Duodenal mucosa (tissue), 2 donors: ENCODE results near the gene DACT2.
A peak's percentile ranks its signal among the peaks of the same experiment; 100 is the strongest.
"Not testable (repeated sequence)": the region's sequence is repeated elsewhere in the genome, so short reads cannot be mapped to it uniquely, and the experiment has no call there.

Experiments
- H3K27ac ChIP-seq: one replicate; pipeline ENCODE4 v1.7.0; 2013; ENCODE audit warnings: low read depth, low read length
- H3K27me3 ChIP-seq, 2 donors: one replicate each; pipeline ENCODE4 v1.7.0; 2013; ENCODE audit warnings: low read length in 2 of 2, control low read depth in 1 of 2; ENCODE audit not compliant: insufficient read depth in 2 of 2, control insufficient read depth in 1 of 2
- H3K36me3 ChIP-seq, 2 donors: one replicate each; pipeline ENCODE4 v1.7.0; 2013; ENCODE audit warnings: low read length in 2 of 2, control low read depth in 1 of 2; ENCODE audit not compliant: insufficient read depth in 2 of 2, control insufficient read depth in 1 of 2
- H3K4me1 ChIP-seq, 2 donors: one replicate each; pipeline ENCODE4 v1.7.0; 2013; ENCODE audit warnings: low read length in 2 of 2, control low read depth in 1 of 2; ENCODE audit not compliant: insufficient read depth in 2 of 2, control insufficient read depth in 1 of 2
- H3K4me3 ChIP-seq, 2 donors: one replicate each; pipeline ENCODE4 v1.7.0; 2013; ENCODE audit warnings: low read length in 2 of 2, low read depth in 1 of 2
- H3K9ac ChIP-seq, 2 donors: one replicate each; pipeline ENCODE4 v1.7.0; 2013; ENCODE audit warnings: low read length in 2 of 2, low read depth in 1 of 2
- H3K9me3 ChIP-seq, 2 donors: one replicate each; pipeline ENCODE4 v1.7.0; 2013; ENCODE audit warnings: low read length in 2 of 2, control low read depth in 1 of 2; ENCODE audit not compliant: control insufficient read depth in 1 of 2

DACT2 gene

GRCh38 chr6:168275168-168275567, 44.4 kb downstream of the DACT2 start:
- no peaks in the 10 kb centered on the region for H3K27me3 ChIP-seq
- H3K4me1 ChIP-seq = peaks cover 17 to 21% of the 10 kb centered on the region in 2 donors
- H3K9ac ChIP-seq = no peak overlapping the region
- no peaks in the 10 kb centered on the region for H3K36me3 ChIP-seq
- no peak overlapping the region for H3K27ac ChIP-seq
- no peak overlapping the region for H3K4me3 ChIP-seq
- no peaks in the 10 kb centered on the region for H3K9me3 ChIP-seq

- Histone ChIP-seq H3K4me3 (peak overlapping the region; percentile 55 to 56), H3K4me1 (peaks cover 17 to 21% of the 10 kb centered on the region in 2 donors), H3K27me3 (no peaks in the 10 kb centered on the region), H3K9me3 (no peaks in the 10 kb centered on the region), H3K36me3 (no peaks in the 10 kb centered on the region), H3K27ac (peak overlapping the region; percentile 74), H3K9ac (peak overlapping the region; percentile 30 to 44)
Observed at GRCh38 chr6:168274037-168274952, 45.3 kb downstream of the DACT2 start.

- Histone ChIP-seq H3K27ac (peak overlapping the region; percentile 74), H3K4me3 (peak overlapping the region; percentile 42 to 55), H3K36me3 (no peaks in the 10 kb centered on the region), H3K9me3 (no peaks in the 10 kb centered on the region), H3K4me1 (peaks cover 17 to 21% of the 10 kb centered on the region in 2 donors), H3K27me3 (no peaks in the 10 kb centered on the region), H3K9ac (peak overlapping the region in 1 of 2 donors; percentile 15)
Observed at GRCh38 chr6:168273441-168274036, 46.0 kb downstream of the DACT2 start.

- Histone ChIP-seq H3K27me3 (no peaks in the 10 kb centered on the region), H3K9ac (no peak overlapping the region), H3K4me1 (peaks cover 17 to 21% of the 10 kb centered on the region in 2 donors), H3K27ac (no peak overlapping the region), H3K36me3 (no peaks in the 10 kb centered on the region), H3K4me3 (no peak overlapping the region), H3K9me3 (no peaks in the 10 kb centered on the region)
Observed at GRCh38 chr6:168272415-168273325, 46.9 kb downstream of the DACT2 start.

GRCh38 chr6:168270274-168271172, 49.1 kb downstream of the DACT2 start:
- peaks cover 17 to 21% of the 10 kb centered on the region in 2 donors for H3K4me1 ChIP-seq
- H3K27ac ChIP-seq = no peak overlapping the region
- H3K9ac ChIP-seq = no peak overlapping the region
- H3K4me3 ChIP-seq = no peak overlapping the region
- no peaks in the 10 kb centered on the region for H3K27me3 ChIP-seq
- H3K9me3 ChIP-seq = no peaks in the 10 kb centered on the region
- no peaks in the 10 kb centered on the region for H3K36me3 ChIP-seq

GRCh38 chr6:168269455-168270243, 49.9 kb downstream of the DACT2 start:
- H3K9ac ChIP-seq = no peak overlapping the region
- H3K27ac ChIP-seq = no peak overlapping the region
- no peaks in the 10 kb centered on the region for H3K9me3 ChIP-seq
- no peaks in the 10 kb centered on the region for H3K36me3 ChIP-seq
- no peaks in the 10 kb centered on the region for H3K27me3 ChIP-seq
- H3K4me3 ChIP-seq = no peak overlapping the region
- H3K4me1 ChIP-seq = peaks cover 16 to 20% of the 10 kb centered on the region in 2 donors

- Histone ChIP-seq H3K9ac (no peak overlapping the region), H3K4me3 (no peak overlapping the region), H3K4me1 (peaks cover 10 to 21% of the 10 kb centered on the region in 2 donors), H3K27me3 (no peaks in the 10 kb centered on the region), H3K27ac (no peak overlapping the region), H3K36me3 (no peaks in the 10 kb centered on the region), H3K9me3 (no peaks in the 10 kb centered on the region)
Observed at GRCh38 chr6:168268755-168269154, 50.8 kb downstream of the DACT2 start.

GRCh38 chr6:168267779-168268178, 51.8 kb downstream of the DACT2 start:
- not testable (repeated sequence) for H3K27ac ChIP-seq, H3K36me3 ChIP-seq, H3K4me3 ChIP-seq, H3K27me3 ChIP-seq, H3K9me3 ChIP-seq, H3K9ac ChIP-seq
- H3K4me1 ChIP-seq = peaks cover 4 to 13% of the 10 kb centered on the region in 2 donors
